ENCODE data around the gene SERPINB2.

GRCh38 chr18:63859781-63860475 is 27.6 kb upstream of the SERPINB2 start:
- TF ChIP-seq, protein P1, sequence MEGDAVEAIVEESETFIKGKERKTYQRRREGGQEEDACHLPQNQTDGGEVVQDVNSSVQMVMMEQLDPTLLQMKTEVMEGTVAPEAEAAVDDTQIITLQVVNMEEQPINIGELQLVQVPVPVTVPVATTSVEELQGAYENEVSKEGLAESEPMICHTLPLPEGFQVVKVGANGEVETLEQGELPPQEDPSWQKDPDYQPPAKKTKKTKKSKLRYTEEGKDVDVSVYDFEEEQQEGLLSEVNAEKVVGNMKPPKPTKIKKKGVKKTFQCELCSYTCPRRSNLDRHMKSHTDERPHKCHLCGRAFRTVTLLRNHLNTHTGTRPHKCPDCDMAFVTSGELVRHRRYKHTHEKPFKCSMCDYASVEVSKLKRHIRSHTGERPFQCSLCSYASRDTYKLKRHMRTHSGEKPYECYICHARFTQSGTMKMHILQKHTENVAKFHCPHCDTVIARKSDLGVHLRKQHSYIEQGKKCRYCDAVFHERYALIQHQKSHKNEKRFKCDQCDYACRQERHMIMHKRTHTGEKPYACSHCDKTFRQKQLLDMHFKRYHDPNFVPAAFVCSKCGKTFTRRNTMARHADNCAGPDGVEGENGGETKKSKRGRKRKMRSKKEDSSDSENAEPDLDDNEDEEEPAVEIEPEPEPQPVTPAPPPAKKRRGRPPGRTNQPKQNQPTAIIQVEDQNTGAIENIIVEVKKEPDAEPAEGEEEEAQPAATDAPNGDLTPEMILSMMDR (IDR thresholded peaks at IDR 0.05 in 2 of 3, conservative IDR thresholded peaks at IDR 0.05 in 1 of 3; ENCODE audit: control insufficient read depth in 2 of 3, extremely low read depth in 1 of 3, insufficient read depth in 1 of 3, low read depth in 3 of 3, low read length in 3 of 3), result no peak
- TF ChIP-seq SIN3A (IDR thresholded peaks at IDR 0.05; ENCODE audit: low read depth, low read length) (no peak), SRF (IDR thresholded peaks at IDR 0.05; ENCODE audit: low read depth in 2 of 2, low read length in 2 of 2) (no peak), MTA3 (IDR thresholded peaks at IDR 0.05; ENCODE audit: borderline replicate concordance, low read length) (no peak), EZH2 (IDR thresholded peaks at IDR 0.05; ENCODE audit: borderline replicate concordance, control insufficient read depth, low read depth, low read length) (no peak), DPF2 (IDR thresholded peaks at IDR 0.05) (no peak), USF1 (IDR thresholded peaks at IDR 0.05; ENCODE audit: borderline replicate concordance, extremely low read length, insufficient read depth, low read depth, low read length) (no peak), ZNF24 (IDR thresholded peaks at IDR 0.05) (no peak), NRF1 (conservative IDR thresholded peaks at IDR 0.05; ENCODE audit: low read depth, low read length) (no peak), ESRRA (IDR thresholded peaks at IDR 0.05; ENCODE audit: low read length) (no peak), SMC3 (IDR thresholded peaks at IDR 0.05; ENCODE audit: borderline replicate concordance, low read length) (no peak)
- TF ChIP-seq, protein P2, sequence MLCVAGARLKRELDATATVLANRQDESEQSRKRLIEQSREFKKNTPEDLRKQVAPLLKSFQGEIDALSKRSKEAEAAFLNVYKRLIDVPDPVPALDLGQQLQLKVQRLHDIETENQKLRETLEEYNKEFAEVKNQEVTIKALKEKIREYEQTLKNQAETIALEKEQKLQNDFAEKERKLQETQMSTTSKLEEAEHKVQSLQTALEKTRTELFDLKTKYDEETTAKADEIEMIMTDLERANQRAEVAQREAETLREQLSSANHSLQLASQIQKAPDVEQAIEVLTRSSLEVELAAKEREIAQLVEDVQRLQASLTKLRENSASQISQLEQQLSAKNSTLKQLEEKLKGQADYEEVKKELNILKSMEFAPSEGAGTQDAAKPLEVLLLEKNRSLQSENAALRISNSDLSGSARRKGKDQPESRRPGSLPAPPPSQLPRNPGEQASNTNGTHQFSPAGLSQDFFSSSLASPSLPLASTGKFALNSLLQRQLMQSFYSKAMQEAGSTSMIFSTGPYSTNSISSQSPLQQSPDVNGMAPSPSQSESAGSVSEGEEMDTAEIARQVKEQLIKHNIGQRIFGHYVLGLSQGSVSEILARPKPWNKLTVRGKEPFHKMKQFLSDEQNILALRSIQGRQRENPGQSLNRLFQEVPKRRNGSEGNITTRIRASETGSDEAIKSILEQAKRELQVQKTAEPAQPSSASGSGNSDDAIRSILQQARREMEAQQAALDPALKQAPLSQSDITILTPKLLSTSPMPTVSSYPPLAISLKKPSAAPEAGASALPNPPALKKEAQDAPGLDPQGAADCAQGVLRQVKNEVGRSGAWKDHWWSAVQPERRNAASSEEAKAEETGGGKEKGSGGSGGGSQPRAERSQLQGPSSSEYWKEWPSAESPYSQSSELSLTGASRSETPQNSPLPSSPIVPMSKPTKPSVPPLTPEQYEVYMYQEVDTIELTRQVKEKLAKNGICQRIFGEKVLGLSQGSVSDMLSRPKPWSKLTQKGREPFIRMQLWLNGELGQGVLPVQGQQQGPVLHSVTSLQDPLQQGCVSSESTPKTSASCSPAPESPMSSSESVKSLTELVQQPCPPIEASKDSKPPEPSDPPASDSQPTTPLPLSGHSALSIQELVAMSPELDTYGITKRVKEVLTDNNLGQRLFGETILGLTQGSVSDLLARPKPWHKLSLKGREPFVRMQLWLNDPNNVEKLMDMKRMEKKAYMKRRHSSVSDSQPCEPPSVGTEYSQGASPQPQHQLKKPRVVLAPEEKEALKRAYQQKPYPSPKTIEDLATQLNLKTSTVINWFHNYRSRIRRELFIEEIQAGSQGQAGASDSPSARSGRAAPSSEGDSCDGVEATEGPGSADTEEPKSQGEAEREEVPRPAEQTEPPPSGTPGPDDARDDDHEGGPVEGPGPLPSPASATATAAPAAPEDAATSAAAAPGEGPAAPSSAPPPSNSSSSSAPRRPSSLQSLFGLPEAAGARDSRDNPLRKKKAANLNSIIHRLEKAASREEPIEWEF (IDR thresholded peaks at IDR 0.05; ENCODE audit: insufficient replicate concordance, low read depth, low read length), result no peak

Data from GM12878 (cell line).